Thymus (tissue), 11 donors: ENCODE measurements around the gene KANK4. TPM values are rescaled to one million over a fixed set of nuclear protein-coding genes. Genes with fewer than 3 reads are reported as not detected.

Experiments used
- DNase-seq, 9 donors: peaks; one replicate each; pipeline ENCODE4 v3.0.0-alpha.2; 2013; ENCODE audit warnings: low spot score in 9 of 9, low read depth in 6 of 9, missing footprints in 1 of 9
- H3K27ac ChIP-seq, 2 donors: one replicate each; pipeline ENCODE4 v1.5.1; 2013; ENCODE audit warnings: control low read depth in 1 of 2, low read depth in 1 of 2, low read length in 1 of 2, mild to moderate bottlenecking in 1 of 2, moderate library complexity in 1 of 2
- H3K27me3 ChIP-seq, 2 donors: one replicate each; pipeline ENCODE4 v1.5.1; 2013; ENCODE audit warnings: low read length in 1 of 2; ENCODE audit not compliant: control insufficient read depth in 2 of 2, insufficient read depth in 1 of 2
- H3K36me3 ChIP-seq, 2 donors: one replicate each; pipeline ENCODE4 v1.5.1; 2013; ENCODE audit warnings: low read length in 1 of 2, mild to moderate bottlenecking in 1 of 2, moderate library complexity in 1 of 2; ENCODE audit not compliant: control insufficient read depth in 2 of 2, insufficient read depth in 2 of 2
- H3K4me1 ChIP-seq, 2 donors: one replicate each; pipeline ENCODE4 v1.5.1; 2013; ENCODE audit warnings: low read length in 2 of 2; ENCODE audit not compliant: control insufficient read depth in 2 of 2, insufficient read depth in 2 of 2
- H3K4me3 ChIP-seq, 2 donors: one replicate each; pipeline ENCODE4 v1.5.1; 2013; ENCODE audit warnings: low read length in 2 of 2, control low read depth in 1 of 2, mild to moderate bottlenecking in 1 of 2
- H3K9me3 ChIP-seq, 2 donors: one replicate each; pipeline ENCODE4 v1.5.1; 2013; ENCODE audit warnings: low read length in 1 of 2, mild to moderate bottlenecking in 1 of 2; ENCODE audit not compliant: control insufficient read depth in 2 of 2, insufficient read depth in 1 of 2
- WGBS: extraction: QIAGEN DNeasy Blood & Tissue Kit; methylation state at CpG from one replicate; pipeline ENCODE4 v1.1.7; 2013; 5-methylcytosine and 5-hydroxymethylcytosine counted together
- polyA plus RNA-seq: library from polyadenylated mRNA; stranded (reverse); fragments of 200-250 nt; gene quantifications from one replicate; pipeline ENCODE4 v1.2.3, GENCODE V29; 2013
- total RNA-seq: library from RNA; stranded (reverse); fragments of 120-200 nt; gene quantifications from one replicate; pipeline ENCODE4 v1.2.4, GENCODE V29; 2013
- donor health status: healthy.

KANK4 gene
- total and polyA plus RNA-seq, 2 donors = 0.21 to 0.99 TPM

- H3K9me3 ChIP-seq = no peaks in the 10 kb centered on the region
- no peaks in the 10 kb centered on the region for H3K27me3 ChIP-seq
- 84% methylated on average over 7 of the region's 7 CpGs for WGBS
- H3K27ac ChIP-seq = no peak overlapping the region
- no peaks in the 10 kb centered on the region for H3K36me3 ChIP-seq
- DNase-seq = no peak
- peaks cover 0 to 6% of the 10 kb centered on the region in 2 donors for H3K4me1 ChIP-seq
- no peak overlapping the region for H3K4me3 ChIP-seq
These were observed 85.2 kb downstream of the KANK4 start for GRCh38 chr1:62233926-62234450.

DNA sequence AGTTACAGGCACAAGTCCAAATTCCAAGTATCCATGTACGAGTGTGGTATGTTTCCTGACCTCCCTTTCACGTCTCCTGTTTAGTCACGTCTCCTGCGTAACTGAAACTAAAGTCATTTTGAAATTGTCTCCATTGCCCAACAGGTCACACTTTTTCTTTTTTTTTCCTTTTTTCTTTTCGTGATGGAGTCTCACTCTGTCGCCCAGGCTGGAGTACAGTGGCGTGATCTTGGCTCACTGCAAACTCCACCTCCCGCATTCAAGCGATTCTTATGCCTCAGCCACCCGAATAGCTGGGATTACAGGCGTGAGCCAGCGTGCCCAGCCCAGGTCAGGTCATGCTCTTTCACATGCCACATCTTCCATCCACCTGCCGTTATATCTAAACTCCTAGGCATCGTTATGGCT, 86.4 kb downstream of the KANK4 start:
- Histone ChIP-seq H3K27ac (no peak overlapping the region), H3K4me3 (no peak overlapping the region), H3K27me3 (no peaks in the 10 kb centered on the region), H3K4me1 (peaks cover 0 to 6% of the 10 kb centered on the region in 2 donors), H3K9me3 (no peaks in the 10 kb centered on the region), H3K36me3 (no peaks in the 10 kb centered on the region)
- no peak for DNase-seq
- WGBS = 90% methylated on average over 14 of the region's 14 CpGs

GRCh38 chr1:62230718-62231117, 88.5 kb downstream of the KANK4 start:
- Histone ChIP-seq H3K4me3 (no peak overlapping the region), H3K27me3 (no peaks in the 10 kb centered on the region), H3K36me3 (no peaks in the 10 kb centered on the region), H3K4me1 (peaks cover 0 to 6% of the 10 kb centered on the region in 2 donors), H3K27ac (no peak overlapping the region), H3K9me3 (no peaks in the 10 kb centered on the region)
- 95% methylated on average over 5 of the region's 5 CpGs for whole genome bisulfite sequencing
- DNase-seq = no peak

GRCh38 chr1:62229932-62230331, 89.3 kb downstream of the KANK4 start:
- no peak for DNase-seq
- H3K36me3 ChIP-seq = no peaks in the 10 kb centered on the region
- WGBS = 91% methylated on average over 2 of the region's 2 CpGs

GRCh38 chr1:62229468-62229867, 89.8 kb downstream of the KANK4 start:
- H3K4me3 ChIP-seq = no peak overlapping the region
- DNase-seq = no peak
- no peaks in the 10 kb centered on the region for H3K9me3 ChIP-seq
- peaks cover 0 to 6% of the 10 kb centered on the region in 2 donors for H3K4me1 ChIP-seq
- no peak overlapping the region for H3K27ac ChIP-seq
- 88% methylated on average over 3 of the region's 3 CpGs for WGBS
- no peaks in the 10 kb centered on the region for H3K27me3 ChIP-seq
- H3K36me3 ChIP-seq = no peaks in the 10 kb centered on the region

More at GRCh38 chr1:62229932-62230331, 89.3 kb downstream of the KANK4 start:
- Histone ChIP-seq H3K27ac (no peak overlapping the region), H3K27me3 (no peaks in the 10 kb centered on the region), H3K4me3 (no peak overlapping the region), H3K4me1 (peaks cover 0 to 6% of the 10 kb centered on the region in 2 donors), H3K9me3 (no peaks in the 10 kb centered on the region)

DNA sequence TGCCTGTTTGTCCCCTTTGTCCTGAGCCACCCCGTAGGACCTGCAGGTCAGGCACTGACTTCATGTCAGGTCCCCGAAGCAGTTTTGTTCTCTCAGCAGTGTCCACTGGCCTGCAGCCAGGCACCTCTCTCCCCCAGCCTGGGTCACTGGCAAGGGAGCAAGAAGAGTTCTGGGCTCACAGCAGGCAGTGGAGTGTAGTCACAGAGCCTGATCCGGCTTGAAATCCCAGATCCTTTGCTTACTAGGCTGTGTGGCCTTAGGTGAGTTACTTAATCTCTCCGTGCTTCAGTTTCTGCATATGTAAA, 90.4 kb downstream of the KANK4 start:
- Histone ChIP-seq H3K9me3 (no peaks in the 10 kb centered on the region), H3K36me3 (no peaks in the 10 kb centered on the region), H3K4me1 (peaks cover 0 to 6% of the 10 kb centered on the region in 2 donors), H3K27ac (no peak overlapping the region), H3K27me3 (no peaks in the 10 kb centered on the region), H3K4me3 (no peak overlapping the region)
- WGBS = 87% methylated on average over 4 of the region's 4 CpGs
- DNase-seq = no peak

DNA sequence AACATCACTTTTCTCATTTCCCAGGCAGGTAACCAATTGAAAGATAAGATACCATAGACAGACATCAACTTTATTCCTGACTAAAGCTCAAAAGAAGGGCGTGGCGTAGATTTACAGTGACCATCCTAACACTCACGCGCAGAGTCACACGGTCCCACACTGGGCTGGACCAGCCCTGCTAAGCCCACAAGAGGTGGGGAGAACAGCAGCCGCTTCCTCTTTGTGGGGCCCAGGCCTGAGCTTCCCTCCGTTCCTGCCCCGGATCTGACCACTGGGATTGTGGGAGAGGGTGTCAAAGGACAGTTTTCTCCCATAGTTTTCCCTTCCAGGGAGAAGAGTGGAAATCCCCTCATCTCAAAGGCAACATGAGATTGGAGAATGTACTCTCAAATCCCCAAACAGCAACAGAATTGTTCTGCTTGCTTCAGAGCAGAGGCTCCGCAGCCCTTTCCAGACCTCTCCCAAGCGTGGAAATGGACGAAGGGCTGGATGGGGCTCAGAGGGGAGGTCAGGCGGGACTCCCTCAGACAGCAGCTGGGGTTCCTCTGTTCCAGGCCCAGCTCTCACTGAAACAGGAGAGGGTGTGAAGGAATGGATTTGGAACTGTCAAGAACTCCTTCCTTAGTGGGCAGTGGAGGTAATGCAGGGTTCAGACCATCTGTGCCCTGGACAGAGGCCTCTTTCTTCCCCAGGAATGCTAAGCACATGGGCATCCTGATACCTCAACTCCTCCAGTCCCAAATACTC, 90.9 kb downstream of the KANK4 start:
- H3K27me3 ChIP-seq = no peaks in the 10 kb centered on the region
- no peak overlapping the region for H3K27ac ChIP-seq
- H3K4me3 ChIP-seq = no peak overlapping the region
- 88% methylated on average over 12 of the region's 12 CpGs for WGBS
- DNase-seq = no peak
- peaks cover 0 to 6% of the 10 kb centered on the region in 2 donors for H3K4me1 ChIP-seq
- no peaks in the 10 kb centered on the region for H3K9me3 ChIP-seq
- H3K36me3 ChIP-seq = no peaks in the 10 kb centered on the region

- WGBS = 86% methylated on average over 11 of the region's 11 CpGs
These were observed 91.7 kb downstream of the KANK4 start for GRCh38 chr1:62227496-62227895.

DNA sequence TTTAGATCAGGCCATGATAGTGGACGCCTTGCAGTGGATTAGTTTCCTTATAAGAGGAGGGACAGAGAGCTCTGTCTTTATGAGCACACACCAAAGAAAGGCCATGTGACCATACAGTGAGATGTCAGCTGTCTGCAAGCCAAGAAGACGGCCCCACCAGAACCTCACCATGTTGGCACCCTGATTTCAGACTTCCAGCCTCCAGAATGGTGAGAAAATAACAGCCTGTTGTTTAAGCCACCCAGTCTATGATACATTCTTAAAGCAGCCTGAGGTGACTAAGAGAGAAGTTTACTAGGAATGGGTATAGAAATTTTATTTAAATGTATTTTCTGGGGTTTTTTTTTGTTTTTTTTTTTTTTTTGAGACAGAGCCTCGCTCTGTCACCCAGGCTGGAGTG, 95.1 kb downstream of the KANK4 start:
- no peaks in the 10 kb centered on the region for H3K27me3 ChIP-seq
- no peaks in the 10 kb centered on the region for H3K36me3 ChIP-seq
- WGBS = 49% methylated on average over 2 of the region's 3 CpGs
- H3K9me3 ChIP-seq = no peaks in the 10 kb centered on the region
- H3K27ac ChIP-seq = no peak overlapping the region
- no peak for DNase-seq
- H3K4me3 ChIP-seq = no peak overlapping the region
- H3K4me1 ChIP-seq = no peaks in the 10 kb centered on the region

More at GRCh38 chr1:62227496-62227895, 91.7 kb downstream of the KANK4 start:
- no peaks in the 10 kb centered on the region for H3K36me3 ChIP-seq
- H3K4me1 ChIP-seq = peaks cover 0 to 3% of the 10 kb centered on the region in 2 donors
- no peak overlapping the region for H3K27ac ChIP-seq
- no peaks in the 10 kb centered on the region for H3K9me3 ChIP-seq
- no peak for DNase-seq
- H3K4me3 ChIP-seq = no peak overlapping the region
- no peaks in the 10 kb centered on the region for H3K27me3 ChIP-seq
